GM19239 (cell line): ENCODE data around the gene RNH1.

Experiments used
- DNase-seq: peaks from one replicate; pipeline ENCODE4 v3.0.0; 2011; ENCODE audit warnings: low spot score; ENCODE audit not compliant: insufficient read length
- FAIRE-seq: peaks from 2 replicates; lab custom pipeline; 2011; peaks lifted over from hg19 to GRCh38; lab: Jason Lieb, UNC

The RNH1 gene

GRCh38 chr11:538431-539051 lies 31.5 kb upstream of the RNH1 start:
- no peak for FAIRE-seq
- DNase-seq: no peak

- FAIRE-seq (no peak), DNase-seq (no peak)
These were observed 30.8 kb upstream of the RNH1 start for GRCh38 chr11:537622-538430.

- FAIRE-seq: peak; percentile 96
- DNase-seq: peak; percentile 99
These were observed 30.0 kb upstream of the RNH1 start, which contains the start of gene LRRC56 for GRCh38 chr11:536841-537621. Gene LRRC56, plus strand, starts transcription at chr11:537527. Its CDS starts 3,158 bp downstream, at chr11:540685.

GRCh38 chr11:535519-536454 lies 28.7 kb upstream of the RNH1 start, which contains the start of gene HRAS:
Gene HRAS, minus strand, starts transcription at chr11:535576.
- FAIRE-seq (peak; percentile 92), DNase-seq (peak; percentile 99)

- FAIRE-seq: no peak
These were observed 28.1 kb upstream of the RNH1 start for GRCh38 chr11:535210-535518.

GRCh38 chr11:534396-535209 lies 27.6 kb upstream of the RNH1 start:
- DNase-seq: no peak

More at GRCh38 chr11:535210-535518, 28.1 kb upstream of the RNH1 start:
- no peak for DNase-seq

GRCh38 chr11:533586-534395 lies 26.7 kb upstream of the RNH1 start:
- FAIRE-seq (no peak), DNase-seq (no peak)

More at GRCh38 chr11:534396-535209, 27.6 kb upstream of the RNH1 start:
- FAIRE-seq: no peak

- FAIRE-seq (no peak), DNase-seq (no peak)
These were observed 26.0 kb upstream of the RNH1 start for GRCh38 chr11:532986-533585.

GRCh38 chr11:532527-532985 lies 25.5 kb upstream of the RNH1 start:
- DNase-seq: no peak
- no peak for FAIRE-seq

GRCh38 chr11:531919-532526 lies 25.0 kb upstream of the RNH1 start:
- FAIRE-seq: no peak
- no peak for DNase-seq

- FAIRE-seq (no peak), DNase-seq (no peak)
These were observed 24.2 kb upstream of the RNH1 start for GRCh38 chr11:530960-531831.

GRCh38 chr11:529728-530411 lies 22.8 kb upstream of the RNH1 start:
- FAIRE-seq (no peak), DNase-seq (no peak)

- DNase-seq: no peak
- FAIRE-seq: no peak
These were observed 22.0 kb upstream of the RNH1 start for GRCh38 chr11:528815-529727.

GRCh38 chr11:528166-528814 lies 21.2 kb upstream of the RNH1 start:
- DNase-seq (no peak), FAIRE-seq (no peak)
